GM12878 (cell line): Measurements from ENCODE around the gene NAA38. TPM values are rescaled to one million over a fixed set of nuclear protein-coding genes. Genes with fewer than 3 reads are reported as not detected.

Experiments
- ATAC-seq: fragments of 200-7000 bp; cut with Tn5 transposase; 3 replicates; pipeline ENCODE4 v1.9.1; 2020; ENCODE audit warnings: mild to moderate bottlenecking, moderate library complexity
- BruUV-seq: library from RNA; stranded (reverse); fragments of 400-500 nt; replicated peaks from 2 replicates; lab custom pipeline; 2021; lab: Mats Ljungman, UMichigan
- CTCF ChIA-PET: fragments of 300-600 bp; sonication (Branson Sonifier 250); formaldehyde crosslinking; extraction: SDS; loops from one replicate; lab custom pipeline; 2021; ENCODE audit warnings: inconsistent platforms; lab: Yijun Ruan, JAX
- POLR2A ChIA-PET: fragments of 350-600 bp; formaldehyde crosslinking; extraction: SDS; loops from one replicate; lab custom pipeline; 2021; ENCODE audit warnings: inconsistent platforms; lab: Charles Lee
- RAD21 ChIA-PET: fragments of 300-600 bp; sonication (Branson Sonifier 250); formaldehyde crosslinking; loops from one replicate; lab custom pipeline; 2023; ENCODE audit warnings: antibody characterized with exemption; ENCODE audit not compliant: unreplicated experiment; lab: Charles Lee
- SMC1A ChIA-PET: fragments of 300-600 bp; sonication (Branson Sonifier 250); formaldehyde crosslinking; loops from one replicate; lab custom pipeline; 2023; ENCODE audit not compliant: unreplicated experiment, uncharacterized antibody; lab: Charles Lee
- DNase-seq: peaks from one replicate; pipeline ENCODE4 v3.0.0-alpha.2; 2011; ENCODE audit warnings: low read depth, low spot score
- FAIRE-seq: peaks from 3 replicates; lab custom pipeline; 2011; peaks lifted over from hg19 to GRCh38; lab: Jason Lieb, UNC
- H2AFZ ChIP-seq: 2 replicates; pipeline ENCODE4 v1.6.0; 2011; ENCODE audit warnings: low read depth, low read length, control low read depth; ENCODE audit not compliant: control insufficient read depth
- H3K27ac ChIP-seq: 2 replicates; pipeline ENCODE4 v1.5.1; 2011; ENCODE audit warnings: control low read depth; ENCODE audit not compliant: control insufficient read depth, insufficient read depth
- H3K27me3 ChIP-seq, 2 experiments: replicated peaks in 1 of 2; 2 replicates each; pipeline versions ENCODE4 v1.6.0 to v1.6.1; 2011; ENCODE audit warnings: low read length in 1 of 2; ENCODE audit not compliant: control insufficient read depth in 2 of 2, insufficient read depth in 2 of 2
- H3K36me3 ChIP-seq, 2 experiments: 2 replicates each; pipeline ENCODE4 v1.5.1; 2011; ENCODE audit warnings: low read length in 1 of 2; ENCODE audit not compliant: control insufficient read depth in 2 of 2, insufficient read depth in 2 of 2
- H3K4me1 ChIP-seq: 2 replicates; pipeline ENCODE4 v1.6.1; 2011; ENCODE audit warnings: mild to moderate bottlenecking, low read length, moderate library complexity, mixed read lengths; ENCODE audit not compliant: control insufficient read depth, insufficient read depth
- H3K4me2 ChIP-seq: 2 replicates; pipeline ENCODE4 v1.6.0; 2011; ENCODE audit warnings: control low read depth; ENCODE audit not compliant: control insufficient read depth, insufficient read depth
- H3K4me3 ChIP-seq: fragments of 200-600 bp; sonication (generic); 2 replicates; pipeline ENCODE4 v1.5.1; 2016
- H3K79me2 ChIP-seq: 2 replicates; pipeline ENCODE4 v1.6.0; 2011; ENCODE audit warnings: low read length; ENCODE audit not compliant: control insufficient read depth, insufficient read depth
- H3K9ac ChIP-seq: 2 replicates; pipeline ENCODE4 v1.8.0; 2011; ENCODE audit warnings: low read length, control low read depth, mixed read lengths; ENCODE audit not compliant: control insufficient read depth, insufficient read depth
- H3K9me3 ChIP-seq: replicated peaks from 3 replicates; pipeline ENCODE4 v1.5.1; 2011; ENCODE audit warnings: mild to moderate bottlenecking, low read length; ENCODE audit not compliant: control insufficient read depth, insufficient read depth
- H4K20me1 ChIP-seq: 2 replicates; pipeline ENCODE4 v1.6.0; 2011; ENCODE audit not compliant: control insufficient read depth, insufficient read depth
- BRCA1 ChIP-seq: IDR thresholded peaks from 2 replicates; pipeline ENCODE4 v1.6.1; 2011; ENCODE audit warnings: low read depth, low read length, improper control_type of control experiment
- CREB1 ChIP-seq: IDR thresholded peaks from 2 replicates; pipeline ENCODE4 v1.6.1; 2012; ENCODE audit warnings: low read depth, mild to moderate bottlenecking, inconsistent platforms
- HDAC6 ChIP-seq: fragments of 200-600 bp; sonication (generic); IDR thresholded peaks from one replicate; pipeline ENCODE4 v1.8.0; 2017; ENCODE audit warnings: antibody characterized with exemption; ENCODE audit not compliant: unreplicated experiment
- MTA2 ChIP-seq: fragments of 450-650 bp; IDR thresholded peaks from 2 replicates; pipeline ENCODE4 v1.6.1; 2016; ENCODE audit warnings: low read depth, mild to moderate bottlenecking, moderate library complexity
- RAD51 ChIP-seq: fragments of 450-650 bp; IDR thresholded peaks from 2 replicates; pipeline ENCODE4 v1.6.1; 2016; ENCODE audit warnings: moderate library complexity, mild to moderate bottlenecking, inconsistent platforms
- ZNF24 ChIP-seq: fragments of 450-650 bp; IDR thresholded peaks from 2 replicates; pipeline ENCODE4 v1.6.1; 2017; ENCODE audit warnings: antibody characterized with exemption, mild to moderate bottlenecking
- ZZZ3 ChIP-seq: IDR thresholded peaks from 2 replicates; pipeline ENCODE4 v1.6.1; 2011; ENCODE audit warnings: low read depth; ENCODE audit not compliant: control insufficient read depth, insufficient read length
- WGBS: methylation state at CpG from one replicate; pipeline ENCODE4 v1.1.6; 2016; ENCODE audit warnings: low lambda C conversion rate; ENCODE audit not compliant: insufficient replicate concordance, insufficient coverage; ENCODE audit errors: missing lambda C conversion rate; 5-methylcytosine and 5-hydroxymethylcytosine counted together
- in situ Hi-C: fragments of 300-500 bp; cut with MboI; formaldehyde crosslinking; loops from 9 replicates; pipeline ENCODE4 v1.14.3; 2018; ENCODE audit warnings: mixed read lengths
- intact Hi-C: fragments of 100-400 bp; cut with micrococcal nuclease; formaldehyde crosslinking; loops from one replicate; pipeline ENCODE4 v1.14.2; 2022; ENCODE audit not compliant: unreplicated experiment
- polyA plus RNA-seq, 11 experiments: library from polyadenylated mRNA; depleted of rRNA in 4 of 11; unstranded in 6 of 11; stranded (reverse) in 5 of 11; fragments of >200 nt; fragmentation: Nextera tagmentation in 4 of 11; fragmentation: Illumina TruSeq in 1 of 11; extraction: Ambion mirVana in 4 of 11; extraction: Trizol in 1 of 11; gene quantifications; 1 replicate in 1 of 11; 2 replicates in 10 of 11; pipeline versions ENCODE4 v1.2.1 to v1.2.3, GENCODE V29; 2011 to 2016; ENCODE audit warnings: inconsistent platforms in 2 of 11, missing spikeins in 2 of 11, low read depth in 1 of 11
- total RNA-seq, 4 experiments: library from RNA; depleted of rRNA in 3 of 4; stranded (reverse); fragments of >200 nt in 3 of 4; fragmentation: Illumina TruSeq in 1 of 4; extraction: Trizol in 1 of 4; gene quantifications; 2 replicates each; pipeline versions ENCODE4 v1.2.1 to v1.2.3, GENCODE V29; 2013 to 2021
- TF ChIP-seq, protein P1 (sequence below): IDR thresholded peaks from 2 replicates; pipeline ENCODE4 v1.6.1; 2012; ENCODE audit warnings: improper control_type of control experiment, low read depth, low read length; ENCODE audit not compliant: insufficient replicate concordance
- TF ChIP-seq, protein P2 (sequence below), 3 experiments: IDR thresholded peaks in 2 of 3; conservative IDR thresholded peaks in 1 of 3; 2 replicates each; pipeline ENCODE4 v1.5.1; 2011; ENCODE audit warnings: low read depth in 3 of 3, low read length in 3 of 3, mild to moderate bottlenecking in 3 of 3, control low read depth in 2 of 3, moderate library complexity in 2 of 3, inconsistent platforms in 1 of 3, mixed read lengths in 1 of 3; ENCODE audit not compliant: control insufficient read depth in 2 of 3, insufficient read depth in 1 of 3; ENCODE audit errors: extremely low read depth in 1 of 3

Gene NAA38
- total and polyA plus RNA-seq, 10 of the 15 experiments (the other 5 are each of a cell fraction or from before 2014, with no cell fraction given): 31.5 to 337 (median 215) TPM

DNA sequence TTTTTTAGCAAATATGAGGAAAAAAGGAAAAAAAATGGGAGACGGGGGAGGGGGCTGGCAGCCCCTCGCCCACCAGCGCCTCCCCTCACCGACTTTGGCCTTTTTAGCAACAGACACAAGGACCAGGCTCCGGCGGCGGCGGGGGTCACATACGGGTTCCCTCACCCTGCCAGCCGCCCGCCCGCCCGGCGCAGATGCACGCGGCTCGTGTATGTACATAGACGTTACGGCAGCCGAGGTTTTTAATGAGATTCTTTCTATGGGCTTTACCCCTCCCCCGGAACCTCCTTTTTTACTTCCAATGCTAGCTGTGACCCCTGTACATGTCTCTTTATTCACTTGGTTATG lies 3.7 kb downstream of the NAA38 start:
- ChIA-PET POLR2A (interaction anchor here (0.6 kb wide), 1 partner anchor 538 kb away, joined by 6 read pairs; no protein-coding TSS in a partner anchor), SMC1A (no interaction called here), CTCF (no interaction called here), RAD21 (no interaction called here)
- H3K4me2 ChIP-seq: no peak overlapping the region
- 84% methylated on average over 11 of the region's 21 CpGs for WGBS
- ATAC-seq: no peak
- no peak overlapping the region for H2AFZ ChIP-seq
- no peaks in the 10 kb centered on the region for H3K9me3 ChIP-seq
- no peaks in the 10 kb centered on the region; the same call in 1 of the 2 replicates for H4K20me1 ChIP-seq
- in situ Hi-C loops: no loop called here
- H3K9ac ChIP-seq: no peak overlapping the region
- BruUV-seq: no TSS peak
- peaks cover 12 to 15% of the 10 kb centered on the region in 2 experiments; a peak in 3 of 4 replicates for H3K36me3 ChIP-seq
- H3K4me3 ChIP-seq: no peak overlapping the region
- TF ChIP-seq BRCA1 (no peak), ZZZ3 (no peak), HDAC6 (no peak)
- peaks cover 26% of the 10 kb centered on the region for H3K4me1 ChIP-seq
- peaks cover 14% of the 10 kb centered on the region for H3K79me2 ChIP-seq
- no peak overlapping the region for H3K27ac ChIP-seq
- intact Hi-C loops: no loop called here
- H3K27me3 ChIP-seq: no peaks in the 10 kb centered on the region
- no peak for DNase-seq
- no peak for FAIRE-seq

DNA sequence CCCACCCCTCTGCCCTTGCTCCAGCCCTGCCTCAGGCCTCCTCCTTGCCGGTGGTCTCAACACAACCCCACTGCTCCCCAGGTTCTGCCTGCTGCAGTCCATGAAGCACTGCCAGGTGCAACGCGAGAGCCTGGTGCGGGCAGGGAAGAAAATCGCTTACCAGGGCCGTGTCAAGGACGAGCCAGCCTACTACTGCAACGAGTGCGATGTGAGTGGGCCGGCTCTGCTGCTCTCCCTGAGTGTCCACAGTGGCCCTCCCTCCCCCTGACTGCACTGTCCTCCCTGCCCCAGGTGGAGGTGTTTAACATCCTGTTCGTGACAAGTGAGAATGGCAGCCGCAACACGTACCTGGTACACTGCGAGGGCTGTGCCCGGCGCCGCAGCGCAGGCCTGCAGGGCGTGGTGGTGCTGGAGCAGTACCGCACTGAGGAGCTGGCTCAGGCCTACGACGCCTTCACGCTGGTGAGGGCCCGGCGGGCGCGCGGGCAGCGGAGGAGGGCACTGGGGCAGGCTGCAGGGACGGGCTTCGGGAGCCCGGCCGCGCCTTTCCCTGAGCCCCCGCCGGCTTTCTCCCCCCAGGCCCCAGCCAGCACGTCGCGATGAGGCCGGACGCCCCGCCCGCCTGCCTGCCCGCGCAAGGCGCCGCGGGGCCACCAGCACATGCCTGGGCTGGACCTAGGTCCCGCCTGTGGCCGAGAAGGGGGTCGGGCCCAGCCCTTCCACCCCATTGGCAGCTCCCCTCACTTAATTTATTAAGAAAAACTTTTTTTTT lies 4.3 kb downstream of the NAA38 start:
- no peaks in the 10 kb centered on the region for H3K27me3 ChIP-seq
- intact Hi-C loops (no loop called here), in situ Hi-C loops (no loop called here)
- RAD21 ChIA-PET: no interaction called here
- no peaks in the 10 kb centered on the region; the same call in 1 of the 2 replicates for H4K20me1 ChIP-seq
- POLR2A ChIA-PET: interaction anchor here (0.6 kb wide), 1 partner anchor 538 kb away, joined by 6 read pairs; no protein-coding TSS in a partner anchor
- peaks cover 11% of the 10 kb centered on the region for H3K79me2 ChIP-seq
- 97% methylated on average over 30 of the region's 51 CpGs for WGBS
- no peak for TF ChIP-seq RAD51
- no peak for TF ChIP-seq MTA2
- TF ChIP-seq ZNF24: no peak
- TF ChIP-seq, protein P1, sequence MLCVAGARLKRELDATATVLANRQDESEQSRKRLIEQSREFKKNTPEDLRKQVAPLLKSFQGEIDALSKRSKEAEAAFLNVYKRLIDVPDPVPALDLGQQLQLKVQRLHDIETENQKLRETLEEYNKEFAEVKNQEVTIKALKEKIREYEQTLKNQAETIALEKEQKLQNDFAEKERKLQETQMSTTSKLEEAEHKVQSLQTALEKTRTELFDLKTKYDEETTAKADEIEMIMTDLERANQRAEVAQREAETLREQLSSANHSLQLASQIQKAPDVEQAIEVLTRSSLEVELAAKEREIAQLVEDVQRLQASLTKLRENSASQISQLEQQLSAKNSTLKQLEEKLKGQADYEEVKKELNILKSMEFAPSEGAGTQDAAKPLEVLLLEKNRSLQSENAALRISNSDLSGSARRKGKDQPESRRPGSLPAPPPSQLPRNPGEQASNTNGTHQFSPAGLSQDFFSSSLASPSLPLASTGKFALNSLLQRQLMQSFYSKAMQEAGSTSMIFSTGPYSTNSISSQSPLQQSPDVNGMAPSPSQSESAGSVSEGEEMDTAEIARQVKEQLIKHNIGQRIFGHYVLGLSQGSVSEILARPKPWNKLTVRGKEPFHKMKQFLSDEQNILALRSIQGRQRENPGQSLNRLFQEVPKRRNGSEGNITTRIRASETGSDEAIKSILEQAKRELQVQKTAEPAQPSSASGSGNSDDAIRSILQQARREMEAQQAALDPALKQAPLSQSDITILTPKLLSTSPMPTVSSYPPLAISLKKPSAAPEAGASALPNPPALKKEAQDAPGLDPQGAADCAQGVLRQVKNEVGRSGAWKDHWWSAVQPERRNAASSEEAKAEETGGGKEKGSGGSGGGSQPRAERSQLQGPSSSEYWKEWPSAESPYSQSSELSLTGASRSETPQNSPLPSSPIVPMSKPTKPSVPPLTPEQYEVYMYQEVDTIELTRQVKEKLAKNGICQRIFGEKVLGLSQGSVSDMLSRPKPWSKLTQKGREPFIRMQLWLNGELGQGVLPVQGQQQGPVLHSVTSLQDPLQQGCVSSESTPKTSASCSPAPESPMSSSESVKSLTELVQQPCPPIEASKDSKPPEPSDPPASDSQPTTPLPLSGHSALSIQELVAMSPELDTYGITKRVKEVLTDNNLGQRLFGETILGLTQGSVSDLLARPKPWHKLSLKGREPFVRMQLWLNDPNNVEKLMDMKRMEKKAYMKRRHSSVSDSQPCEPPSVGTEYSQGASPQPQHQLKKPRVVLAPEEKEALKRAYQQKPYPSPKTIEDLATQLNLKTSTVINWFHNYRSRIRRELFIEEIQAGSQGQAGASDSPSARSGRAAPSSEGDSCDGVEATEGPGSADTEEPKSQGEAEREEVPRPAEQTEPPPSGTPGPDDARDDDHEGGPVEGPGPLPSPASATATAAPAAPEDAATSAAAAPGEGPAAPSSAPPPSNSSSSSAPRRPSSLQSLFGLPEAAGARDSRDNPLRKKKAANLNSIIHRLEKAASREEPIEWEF: no peak
- TF ChIP-seq, protein P2, sequence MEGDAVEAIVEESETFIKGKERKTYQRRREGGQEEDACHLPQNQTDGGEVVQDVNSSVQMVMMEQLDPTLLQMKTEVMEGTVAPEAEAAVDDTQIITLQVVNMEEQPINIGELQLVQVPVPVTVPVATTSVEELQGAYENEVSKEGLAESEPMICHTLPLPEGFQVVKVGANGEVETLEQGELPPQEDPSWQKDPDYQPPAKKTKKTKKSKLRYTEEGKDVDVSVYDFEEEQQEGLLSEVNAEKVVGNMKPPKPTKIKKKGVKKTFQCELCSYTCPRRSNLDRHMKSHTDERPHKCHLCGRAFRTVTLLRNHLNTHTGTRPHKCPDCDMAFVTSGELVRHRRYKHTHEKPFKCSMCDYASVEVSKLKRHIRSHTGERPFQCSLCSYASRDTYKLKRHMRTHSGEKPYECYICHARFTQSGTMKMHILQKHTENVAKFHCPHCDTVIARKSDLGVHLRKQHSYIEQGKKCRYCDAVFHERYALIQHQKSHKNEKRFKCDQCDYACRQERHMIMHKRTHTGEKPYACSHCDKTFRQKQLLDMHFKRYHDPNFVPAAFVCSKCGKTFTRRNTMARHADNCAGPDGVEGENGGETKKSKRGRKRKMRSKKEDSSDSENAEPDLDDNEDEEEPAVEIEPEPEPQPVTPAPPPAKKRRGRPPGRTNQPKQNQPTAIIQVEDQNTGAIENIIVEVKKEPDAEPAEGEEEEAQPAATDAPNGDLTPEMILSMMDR (IDR thresholded peaks at IDR 0.05 in 2 of 3, conservative IDR thresholded peaks at IDR 0.05 in 1 of 3; ENCODE audit: control insufficient read depth in 2 of 3, extremely low read depth in 1 of 3, insufficient read depth in 1 of 3, low read depth in 3 of 3, low read length in 3 of 3): 0 out of 6 replicates have a peak, but pooled peaks of 1 of the 3 experiments have one; percentile 1
- TF ChIP-seq CREB1: no peak
- FAIRE-seq (no peak), ATAC-seq (no peak), DNase-seq (no peak)
- H3K27ac ChIP-seq: no peak overlapping the region
- H3K4me3 ChIP-seq: no peak overlapping the region
- H2AFZ ChIP-seq: no peak overlapping the region
- SMC1A ChIA-PET: no interaction called here
- CTCF ChIA-PET: interaction anchor here (3.0 kb wide), 1 partner anchor 20 kb away, joined by 47 read pairs; the partner anchor contains the start of gene KDM6B
- H3K36me3 ChIP-seq: peaks cover 12 to 17% of the 10 kb centered on the region in 2 experiments; a peak in 3 of 4 replicates
- BruUV-seq: no TSS peak
- H3K9me3 ChIP-seq: no peaks in the 10 kb centered on the region
- peaks cover 26% of the 10 kb centered on the region for H3K4me1 ChIP-seq
- H3K9ac ChIP-seq: no peak overlapping the region
- no peak overlapping the region for H3K4me2 ChIP-seq
